ENCODE measurements around the gene RELN.

RELN gene

DNA sequence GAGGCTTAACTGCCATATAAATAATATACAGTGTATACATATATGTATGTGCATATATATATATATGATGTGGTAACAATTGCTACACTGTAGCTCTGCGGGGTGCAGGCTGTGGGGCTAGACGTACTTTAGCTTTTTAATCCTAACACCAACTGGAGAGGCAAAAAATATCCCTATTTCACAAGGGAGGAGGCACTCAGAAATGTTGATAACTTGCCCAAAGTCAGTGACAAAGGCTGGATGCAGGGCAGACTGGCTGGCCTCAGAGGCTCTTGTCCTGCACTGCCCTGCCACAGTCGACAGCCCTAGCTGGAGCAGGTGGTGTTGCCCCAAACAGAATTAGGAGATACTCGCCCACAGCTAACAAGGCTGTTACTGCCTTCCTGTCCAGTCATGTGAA, 1.5 kb upstream of the RELN start:
- DNase-seq (ENCODE audit: low spot score): peak; percentile 30

DNA sequence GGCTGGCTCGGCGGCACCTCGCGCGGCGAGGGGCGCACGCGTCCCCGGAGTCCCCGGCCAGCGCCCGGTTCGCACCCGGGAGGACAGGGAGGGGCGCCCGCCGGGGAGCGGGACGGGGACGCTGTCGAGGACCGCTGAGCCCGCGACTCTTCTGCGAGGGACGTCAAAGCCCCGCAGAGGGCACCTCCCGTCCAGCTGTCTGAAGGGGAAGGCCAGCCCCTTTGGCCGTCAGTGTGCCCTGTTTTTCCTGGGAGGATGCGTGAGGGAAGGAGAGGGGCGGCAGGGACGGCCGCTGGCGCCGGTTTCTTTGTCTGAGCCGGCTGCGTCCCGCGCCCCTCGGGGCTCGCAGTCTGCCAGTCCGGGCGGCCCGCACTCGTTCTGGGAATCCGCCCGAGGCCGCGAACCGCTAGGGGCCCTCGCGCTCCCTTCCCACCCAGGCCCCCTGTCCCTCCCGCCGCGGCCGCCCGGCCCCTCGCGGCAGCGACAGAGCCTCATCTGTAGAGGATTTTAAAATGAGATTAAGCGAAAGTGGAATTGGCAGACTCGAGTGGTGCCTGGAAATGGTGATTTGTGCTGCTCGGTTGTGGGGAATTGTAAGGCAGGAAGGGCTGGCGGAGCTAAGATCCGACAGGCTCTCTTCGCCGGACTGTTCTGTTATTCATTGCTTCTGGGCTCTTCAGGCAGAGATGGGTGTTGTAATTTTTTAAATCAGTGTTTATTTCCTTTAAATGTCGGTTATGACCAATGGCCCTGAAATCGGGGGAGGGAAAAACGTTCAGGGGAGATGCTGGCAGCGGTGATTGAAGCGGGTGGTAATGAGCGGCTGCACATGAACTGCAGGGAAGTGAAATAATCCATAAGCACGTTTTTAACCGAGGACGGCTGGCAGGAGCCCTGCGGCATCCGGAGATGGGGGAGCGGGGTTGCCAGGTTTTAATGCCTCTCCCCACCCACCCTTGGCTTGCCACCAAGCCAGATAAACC, 618 bp upstream of the RELN start:
- DNase-seq (ENCODE audit: low spot score): peak; percentile 82

DNA sequence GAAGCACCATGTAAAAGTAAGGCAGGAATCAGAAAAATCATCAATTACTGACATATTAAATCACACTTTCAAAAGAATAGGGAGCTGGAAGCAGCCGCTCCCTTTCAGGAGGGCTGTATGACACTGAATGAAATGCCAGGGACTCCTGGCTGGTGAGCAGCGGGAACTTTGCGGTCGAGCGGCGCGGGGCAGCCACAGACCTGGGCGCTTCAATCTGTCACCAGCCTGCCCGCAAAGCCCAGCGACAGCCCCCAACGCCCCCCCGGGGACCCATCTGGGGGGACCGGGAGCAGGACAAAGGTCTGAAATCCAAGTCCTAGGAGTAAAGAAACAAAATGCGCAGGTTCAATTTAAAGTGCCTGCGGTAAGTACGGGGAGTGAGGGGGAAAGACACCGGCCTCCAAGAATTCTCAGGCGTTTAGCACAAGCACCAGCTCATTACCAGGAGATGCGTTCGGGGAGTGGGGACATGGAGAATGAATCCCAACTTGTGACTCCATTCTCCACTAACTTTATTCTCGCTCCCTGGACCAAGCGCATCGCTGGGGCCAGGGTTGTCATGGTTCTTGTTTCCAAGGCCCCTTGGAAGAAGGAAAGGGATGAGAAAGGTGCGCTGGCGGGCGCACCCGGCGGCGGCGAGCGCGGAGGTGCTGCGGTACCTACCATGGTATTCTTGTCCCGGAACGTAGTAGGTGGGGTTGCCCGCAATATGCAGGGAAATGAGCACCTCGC, 824 bp downstream of the RELN start:
- DNase-seq (ENCODE audit: low spot score): peak; percentile 42

DNA sequence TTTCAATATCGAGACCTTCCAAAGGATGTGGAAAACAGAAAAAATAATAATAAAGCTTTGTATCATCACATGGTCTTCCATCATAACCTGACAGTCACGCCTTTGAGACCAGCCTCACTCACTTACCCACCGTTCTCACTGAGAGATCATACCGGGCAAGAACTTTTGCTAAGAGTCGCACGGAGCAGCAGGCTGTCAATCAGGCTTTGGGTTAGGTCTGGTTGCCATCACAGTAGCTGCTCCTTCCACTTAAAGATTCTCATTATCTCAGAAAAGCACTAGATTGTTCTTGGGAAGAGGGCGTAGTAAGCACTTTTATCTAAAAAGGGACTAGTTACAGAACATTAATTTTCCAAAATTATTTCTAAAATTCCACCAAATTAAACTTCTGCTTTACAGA, 2.0 kb downstream of the RELN start:
- peak; percentile 21 for DNase-seq (ENCODE audit: low spot score)

DNA sequence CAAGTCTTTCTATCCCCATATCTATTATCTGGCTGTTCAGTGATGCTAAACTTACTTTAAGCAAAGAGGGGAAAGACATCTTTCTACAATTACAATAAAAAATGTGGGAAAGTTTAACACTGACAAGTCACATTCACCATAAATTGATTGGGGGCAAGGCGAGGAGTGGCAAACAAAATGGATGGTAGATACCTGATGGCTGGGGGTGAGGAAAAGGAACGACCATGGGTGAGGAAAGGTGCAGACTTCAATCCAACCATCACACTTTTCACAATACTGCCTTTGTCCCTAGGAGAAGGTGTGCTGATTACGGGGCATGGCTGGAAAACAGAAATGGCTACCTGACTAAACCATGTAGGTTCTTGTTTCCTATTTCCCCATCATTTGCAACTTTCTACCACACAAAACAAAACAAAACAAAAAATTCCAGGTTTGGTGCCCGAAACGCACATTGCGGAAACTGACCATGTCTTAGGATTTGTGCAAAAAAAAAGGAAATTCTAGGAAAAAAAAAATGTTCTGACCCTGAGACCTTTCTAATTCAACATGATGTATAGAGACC, 3.8 kb downstream of the RELN start:
- DNase-seq (ENCODE audit: low spot score): no peak

DNA sequence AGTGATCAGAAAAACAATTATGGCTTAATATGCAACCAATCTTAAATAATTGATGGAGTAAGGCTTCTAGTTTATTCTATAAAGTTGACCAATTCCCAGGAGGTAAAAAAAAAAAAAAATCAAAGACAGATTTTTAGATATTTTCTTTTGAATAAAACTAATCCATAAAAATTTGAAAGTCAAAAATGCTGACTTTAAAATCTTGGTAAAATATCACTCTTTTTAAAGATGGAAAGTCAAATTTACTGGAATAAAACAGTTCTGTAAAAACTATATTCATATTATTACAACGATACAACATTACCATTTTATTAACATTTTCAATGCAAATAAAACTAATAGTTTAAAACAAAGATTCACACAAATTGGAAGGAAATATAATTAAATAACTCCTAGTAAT, 5.4 kb downstream of the RELN start:
- no peak for DNase-seq (ENCODE audit: low spot score)

DNA sequence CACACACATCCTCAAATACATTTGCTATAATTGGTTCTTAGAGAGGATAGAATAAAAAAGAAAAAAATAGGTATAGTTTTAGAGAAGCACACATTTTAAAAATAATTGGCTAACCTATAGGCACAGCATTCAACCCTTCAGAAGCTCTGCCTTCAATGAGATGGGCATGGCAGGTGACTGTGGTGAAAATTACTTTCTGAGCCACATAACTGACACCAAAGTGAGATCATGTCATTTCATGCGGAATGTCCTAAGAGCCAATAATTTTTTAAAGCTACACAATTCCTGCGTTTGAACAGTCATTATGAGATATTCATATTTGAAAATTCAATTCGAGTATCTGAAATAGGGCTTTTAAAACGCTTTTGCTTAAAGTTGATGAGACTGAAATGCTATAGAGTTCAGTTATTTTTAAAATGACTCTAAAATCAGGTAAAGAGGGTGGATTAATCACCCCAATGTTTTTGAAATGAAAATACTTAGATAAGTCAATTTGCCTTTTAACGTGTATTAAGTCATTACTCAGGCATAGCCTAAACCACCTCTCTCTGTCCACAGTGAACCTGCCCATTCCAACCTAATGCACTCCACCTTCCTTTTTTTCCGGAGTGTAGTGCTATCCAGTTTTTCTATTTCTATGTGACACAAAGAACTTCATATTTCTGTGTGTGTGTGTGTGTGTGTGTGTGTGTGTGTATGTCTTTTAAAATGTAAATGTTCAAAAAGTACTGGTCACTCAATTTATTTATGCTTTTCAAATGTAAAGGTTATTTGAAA, 6.1 kb downstream of the RELN start:
- DNase-seq (ENCODE audit: low spot score): no peak

DNA sequence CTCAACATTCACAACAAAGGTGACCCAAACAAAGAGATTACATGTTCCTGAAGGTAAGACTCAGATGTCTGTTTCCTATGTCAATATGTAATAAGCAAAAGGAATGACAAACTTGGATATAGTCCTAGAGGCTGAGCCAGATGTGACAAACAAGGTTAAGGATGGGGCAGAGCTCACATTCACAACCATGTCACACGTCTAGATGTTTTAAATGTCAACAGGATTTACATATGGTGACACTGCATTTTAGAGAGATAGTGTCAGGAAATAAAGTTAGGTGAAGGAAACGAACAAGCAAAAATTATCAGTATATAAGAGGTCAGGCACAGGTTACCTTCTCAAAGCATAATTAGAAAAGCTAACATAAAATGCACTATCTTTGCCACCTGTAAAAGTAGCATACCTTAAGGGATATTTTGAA, 8.4 kb downstream of the RELN start:
- DNase-seq (ENCODE audit: low spot score): no peak

DNA sequence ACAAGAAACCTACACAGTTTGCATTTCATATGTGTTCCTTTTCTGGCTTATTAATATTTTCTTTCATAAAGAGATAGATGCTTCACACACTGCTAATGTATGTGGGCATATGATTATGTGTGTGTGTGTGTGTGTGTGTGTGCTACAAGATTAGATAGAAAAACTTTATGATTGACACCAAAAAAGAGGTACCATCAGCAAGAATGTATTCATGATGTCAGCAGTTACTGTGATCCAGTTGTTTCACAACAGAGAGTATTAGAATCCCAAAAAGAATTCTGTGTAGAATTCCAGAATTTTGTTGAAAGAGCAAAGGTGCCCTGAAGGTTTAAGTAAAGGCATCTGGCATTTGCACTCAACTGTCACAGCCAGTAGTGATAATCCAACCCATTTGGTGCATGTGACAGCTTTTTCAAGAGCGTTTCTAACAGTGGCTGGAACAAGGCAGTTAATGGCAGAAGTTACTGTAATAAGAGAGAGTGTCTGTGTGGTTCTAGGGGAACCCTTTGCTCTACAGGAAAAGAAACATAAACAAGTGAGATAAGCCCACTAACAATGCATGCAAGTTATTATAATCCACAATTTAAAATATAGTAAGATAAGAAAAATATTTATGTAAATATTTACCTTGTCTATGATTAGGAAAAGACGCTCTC, 16.6 kb downstream of the RELN start:
- no peak for DNase-seq (ENCODE audit: low spot score)

DNA sequence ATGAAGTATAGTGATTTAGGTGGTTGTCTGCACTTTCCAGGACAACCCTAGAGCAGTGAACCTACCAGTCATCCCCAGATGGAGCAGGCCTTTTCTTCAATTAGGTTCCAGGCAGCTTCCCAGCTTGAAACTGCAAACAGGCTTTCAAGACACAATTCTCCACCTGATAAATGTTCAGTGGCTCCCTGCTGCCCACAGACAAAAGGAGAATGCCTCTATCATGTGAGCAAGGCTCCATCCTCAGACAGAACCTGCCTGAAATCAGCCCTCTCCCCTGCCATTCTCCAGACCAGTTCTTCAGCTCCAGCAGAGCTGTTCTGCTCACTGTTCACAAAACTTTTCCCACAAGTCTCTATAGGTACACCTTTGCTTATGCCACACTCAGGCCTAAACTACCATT, 22.1 kb downstream of the RELN start:
- no peak for DNase-seq (ENCODE audit: low spot score)

DNA sequence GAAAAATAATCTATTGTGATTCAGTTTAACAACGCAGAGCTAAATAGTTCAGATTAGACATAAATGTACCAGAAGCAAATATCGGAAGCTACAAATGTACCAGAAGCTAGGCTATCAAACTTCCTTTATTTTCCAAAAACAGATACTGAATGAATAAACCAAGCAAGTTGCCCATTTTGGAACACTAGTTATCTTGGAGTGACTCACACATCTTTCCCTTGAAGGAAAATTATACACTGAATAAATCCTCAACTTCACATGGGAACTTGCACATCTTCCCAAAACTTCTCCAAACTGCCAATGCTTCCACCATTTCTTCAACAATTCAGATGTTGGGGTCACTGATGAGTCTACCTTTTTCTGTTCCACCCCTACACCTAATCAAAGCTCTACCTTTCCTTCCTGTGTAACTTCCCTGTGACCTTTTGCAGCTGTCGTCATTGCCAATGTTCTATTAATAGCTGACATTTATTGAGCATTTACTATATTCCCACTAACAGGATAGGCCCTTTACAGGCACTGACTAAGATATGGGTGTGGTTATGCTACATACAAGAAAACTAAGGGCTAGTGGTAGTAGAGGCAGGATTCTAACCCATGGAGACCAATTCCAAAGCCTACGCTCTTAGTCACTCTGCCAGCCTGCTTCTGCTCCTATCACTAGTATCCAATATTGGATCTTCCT, 22.7 kb downstream of the RELN start:
- DNase-seq (ENCODE audit: low spot score): no peak

DNA sequence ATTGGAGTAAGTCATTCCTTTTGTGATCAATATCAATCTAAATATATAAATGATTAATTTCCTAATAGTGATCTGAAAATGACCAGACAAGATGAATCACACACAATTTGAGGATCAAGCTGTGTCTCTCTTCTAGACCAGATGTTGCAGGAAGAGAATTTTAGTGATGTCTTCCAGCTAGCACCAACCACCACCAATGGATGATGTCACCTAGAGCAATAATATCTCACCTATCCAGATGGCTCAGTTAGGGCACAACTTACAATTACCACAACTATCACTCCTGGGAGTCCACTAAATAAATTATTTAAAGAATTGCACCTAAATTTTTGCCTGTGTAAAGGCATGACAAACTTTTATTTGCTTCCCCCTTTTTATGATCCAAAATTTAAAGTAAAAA, 25.2 kb downstream of the RELN start:
- DNase-seq (ENCODE audit: low spot score): no peak

DNA sequence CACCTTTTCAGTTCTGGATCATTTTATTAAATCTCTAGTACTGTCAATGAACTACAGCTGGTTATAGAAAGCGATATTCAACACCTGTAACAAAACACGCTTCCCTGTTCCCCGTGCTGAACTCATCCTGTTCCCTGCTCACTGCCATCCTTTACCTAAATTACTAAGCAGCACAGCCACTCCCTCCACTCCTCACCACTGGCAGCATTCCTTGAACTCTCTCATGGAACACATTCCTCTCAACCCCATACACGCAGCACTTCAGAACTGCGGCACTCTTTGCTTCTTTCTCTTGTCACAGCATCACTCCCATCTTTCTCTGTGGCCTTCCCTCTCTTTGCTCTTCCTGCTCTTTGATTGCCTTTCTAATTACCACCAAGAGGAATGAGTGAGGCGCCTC, 27.4 kb downstream of the RELN start:
- DNase-seq (ENCODE audit: low spot score): no peak

DNA sequence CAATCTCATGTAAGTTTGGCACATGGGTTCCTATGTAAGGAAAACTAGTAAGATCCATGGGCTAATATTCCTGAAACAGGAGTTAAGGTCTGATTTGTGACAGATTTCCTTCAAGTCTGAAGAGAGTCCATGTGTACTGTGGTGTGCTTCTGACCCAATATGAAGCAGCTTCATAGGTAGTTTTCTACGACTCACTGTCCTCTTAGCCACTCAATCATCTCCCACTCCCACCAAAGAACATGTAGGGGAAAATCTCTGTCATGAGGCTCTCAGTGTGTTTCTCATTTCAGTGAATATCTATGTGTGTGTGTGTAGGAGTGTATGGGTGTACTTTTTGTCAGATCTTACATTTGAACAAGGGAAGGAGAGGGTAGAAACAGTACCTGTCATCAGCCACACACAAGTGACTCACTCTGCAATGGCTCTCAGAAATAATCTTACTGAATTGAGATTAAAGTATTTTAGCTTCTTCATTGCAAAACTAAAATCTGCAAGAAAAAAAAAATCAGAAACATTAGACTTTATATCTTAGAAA, 31.1 kb downstream of the RELN start:
- DNase-seq (ENCODE audit: low spot score): no peak

DNA sequence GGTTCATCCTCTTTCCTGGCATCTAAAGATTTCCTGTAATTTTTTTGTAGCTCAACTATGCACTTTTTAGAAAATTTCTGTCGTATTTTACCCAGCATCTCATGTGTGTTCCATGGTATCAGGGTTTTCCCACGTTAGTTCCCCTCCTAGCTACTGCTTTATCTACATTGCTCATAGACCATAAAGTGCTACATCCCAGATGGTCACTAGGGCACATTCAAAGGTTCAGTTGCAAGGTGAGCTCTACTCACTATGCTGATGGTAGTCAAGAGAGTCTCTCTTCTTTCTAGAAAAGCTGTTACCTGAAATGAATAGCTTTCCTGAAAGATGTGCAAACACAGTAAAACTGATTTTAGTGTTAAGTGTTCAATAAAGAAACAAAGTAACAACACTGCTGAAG, 33.5 kb downstream of the RELN start:
- DNase-seq (ENCODE audit: low spot score): no peak

DNA sequence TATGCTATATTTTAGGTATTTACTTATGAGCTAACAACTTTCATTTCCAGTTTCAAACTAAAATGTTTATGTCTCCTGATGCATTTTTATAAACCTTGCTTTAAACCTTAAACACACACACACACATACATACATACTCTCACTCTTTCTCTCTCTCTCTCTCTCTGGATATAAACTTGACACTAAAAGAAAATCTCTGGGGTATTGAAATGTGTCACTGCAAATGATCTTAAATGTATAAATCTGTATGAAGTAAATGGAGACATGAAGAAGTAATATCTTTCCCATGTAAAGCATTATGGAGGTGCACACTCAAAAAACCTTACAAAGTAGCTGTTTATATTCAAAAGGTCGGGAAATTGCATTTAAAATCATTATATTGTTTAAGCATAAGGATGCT, 37.0 kb downstream of the RELN start:
- DNase-seq (ENCODE audit: low spot score): no peak

DNA sequence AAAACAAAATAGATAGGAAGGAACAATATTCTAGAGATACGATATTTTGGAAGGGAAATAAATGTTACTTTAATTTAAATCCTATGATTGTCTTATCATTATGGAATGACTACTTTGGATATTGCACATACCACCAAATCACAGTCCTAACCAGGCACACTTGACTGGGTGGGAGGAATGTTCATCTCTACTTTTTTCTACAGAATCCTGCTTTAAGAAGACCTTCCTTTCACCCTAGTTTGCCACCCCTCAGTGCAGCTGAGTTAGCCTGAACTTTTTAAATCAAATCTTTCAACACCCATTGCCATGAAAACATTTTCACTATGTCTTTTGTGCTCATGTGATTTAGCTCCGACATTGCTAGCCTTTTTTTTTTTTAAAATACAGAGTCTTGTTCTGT, 38.1 kb downstream of the RELN start:
- DNase-seq (ENCODE audit: low spot score): no peak

DNA sequence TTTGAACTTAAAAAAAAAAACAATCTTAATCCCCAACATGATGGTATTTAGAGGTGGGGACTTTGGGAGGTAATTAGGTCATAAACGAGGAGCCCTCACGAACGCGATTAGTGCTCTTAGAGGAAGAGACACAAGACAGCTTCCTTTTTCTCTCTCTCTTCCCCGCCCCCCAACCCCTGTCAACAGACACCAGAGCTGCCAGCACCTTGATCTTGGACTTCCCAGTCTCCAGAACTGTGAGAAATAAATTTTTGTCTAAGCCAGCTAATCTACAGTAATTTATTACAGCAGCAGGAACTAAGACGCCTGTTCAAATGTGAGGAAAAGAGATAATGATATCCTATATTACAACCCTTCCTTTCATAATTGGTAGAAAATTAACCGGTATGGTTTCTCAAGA, 40.1 kb downstream of the RELN start:
- no peak for DNase-seq (ENCODE audit: low spot score)

DNA sequence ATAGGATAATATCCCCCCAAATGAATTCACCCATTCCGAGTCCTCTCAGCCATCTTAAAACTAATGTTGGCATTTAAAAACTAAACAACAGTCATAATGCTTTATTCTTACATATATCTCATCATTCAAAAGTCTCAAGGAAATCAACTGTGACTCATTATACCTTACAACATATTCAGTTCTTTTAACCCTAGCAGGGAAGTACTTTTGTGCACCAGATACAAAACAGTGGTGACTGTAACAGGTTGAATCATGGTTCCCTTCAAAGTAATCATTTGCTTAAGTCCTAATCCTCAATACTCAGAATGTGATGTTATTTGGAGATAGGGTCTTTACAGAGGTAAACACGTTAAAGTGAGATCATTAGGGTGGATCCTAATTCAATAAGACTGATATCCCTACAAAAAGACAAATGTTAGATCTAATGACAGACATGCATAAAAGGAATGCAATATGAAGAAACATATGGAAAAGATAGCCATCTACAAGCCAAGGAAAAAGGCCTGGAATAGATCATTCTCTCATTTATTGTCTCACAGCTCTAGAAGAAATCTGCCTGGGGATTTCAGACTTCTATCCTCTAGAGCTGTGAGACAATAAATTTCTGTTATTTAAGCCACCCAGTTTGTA, 42.3 kb downstream of the RELN start:
- DNase-seq (ENCODE audit: low spot score): peak; percentile 94

Measured in SK-N-DZ (cell line).